GM19452 (cell line): ENCODE results near the gene RARRES2.

Experiments used
- ATAC-seq: cut with Tn5 transposase; IDR thresholded peaks from one replicate; pipeline ENCODE4 v1.9.1; 2021; ENCODE audit not compliant: unreplicated experiment

Gene RARRES2

DNA sequence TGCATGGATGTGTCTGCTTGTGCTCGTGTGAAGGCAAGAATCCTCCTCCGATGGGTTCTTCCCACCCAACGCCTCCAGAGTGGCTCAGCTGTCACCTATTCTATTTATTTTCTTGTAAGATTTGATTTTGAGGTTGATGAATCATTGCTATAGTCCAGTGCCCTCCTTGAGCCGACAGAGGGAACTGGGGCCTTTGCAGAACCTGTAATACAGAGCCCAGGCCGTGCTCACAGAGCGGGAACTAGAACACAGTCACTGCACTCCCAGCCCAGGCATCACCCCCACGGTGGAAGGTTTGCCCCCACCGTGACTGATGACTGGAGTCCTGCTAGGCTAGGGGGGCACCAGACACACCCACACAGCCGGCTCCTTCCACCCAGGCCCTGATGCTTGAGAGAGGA, 2.0 kb downstream of the RARRES2 start:
- ATAC-seq = no peak

DNA sequence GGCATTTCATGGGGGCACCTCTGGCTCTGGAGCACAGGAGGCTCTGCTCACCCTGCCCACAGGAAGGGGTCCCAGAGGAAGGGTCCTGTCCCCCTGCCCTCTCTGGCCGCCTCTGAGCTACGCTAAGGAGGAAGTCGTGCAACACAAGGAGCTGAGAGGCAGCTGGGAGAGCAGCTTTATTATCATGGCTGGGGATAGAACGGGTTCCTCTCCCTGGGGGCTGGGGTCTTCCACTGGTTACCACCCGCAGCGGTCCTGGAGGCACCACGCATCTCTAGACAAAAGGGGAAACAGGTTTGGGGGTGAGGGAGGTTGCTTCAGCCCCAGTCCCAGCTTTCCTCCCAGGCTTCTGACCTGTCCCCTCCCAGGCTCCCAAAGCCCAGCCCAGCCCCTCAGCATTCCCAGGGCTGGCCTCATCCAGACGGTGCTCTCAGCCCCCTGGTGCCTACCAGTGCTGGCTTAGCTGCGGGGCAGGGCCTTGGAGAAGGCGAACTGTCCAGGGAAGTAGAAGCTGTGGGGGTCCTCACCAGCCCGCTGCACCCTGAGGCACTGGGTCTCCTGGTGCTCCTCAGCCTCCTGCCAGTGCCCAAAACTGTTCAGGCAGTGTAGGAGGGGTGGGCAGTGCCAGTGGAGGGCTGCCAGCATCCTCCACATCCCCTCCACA, 3.1 kb downstream of the RARRES2 start:
- no peak for ATAC-seq

DNA sequence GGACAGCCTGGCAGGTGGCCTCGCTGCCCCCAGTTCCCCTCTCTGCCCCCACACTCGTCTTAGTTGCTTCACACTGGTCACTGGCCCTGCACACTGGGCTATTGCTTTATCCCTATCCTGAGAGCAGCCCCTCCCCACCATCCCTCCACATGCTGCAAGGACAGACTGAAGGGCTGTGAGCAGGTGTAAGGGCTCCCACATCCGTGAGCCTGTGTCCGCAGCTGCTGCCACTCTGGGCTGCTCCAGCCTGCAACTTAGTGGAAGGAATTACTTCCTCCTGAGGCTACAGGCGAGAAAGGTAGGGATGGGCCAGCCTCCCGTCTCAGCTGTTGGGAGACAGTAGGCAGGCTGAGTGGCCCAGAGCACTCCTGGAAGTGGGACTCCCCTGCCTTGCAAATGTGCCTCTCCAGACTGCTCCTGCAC, 3.8 kb downstream of the RARRES2 start:
- no peak for ATAC-seq

DNA sequence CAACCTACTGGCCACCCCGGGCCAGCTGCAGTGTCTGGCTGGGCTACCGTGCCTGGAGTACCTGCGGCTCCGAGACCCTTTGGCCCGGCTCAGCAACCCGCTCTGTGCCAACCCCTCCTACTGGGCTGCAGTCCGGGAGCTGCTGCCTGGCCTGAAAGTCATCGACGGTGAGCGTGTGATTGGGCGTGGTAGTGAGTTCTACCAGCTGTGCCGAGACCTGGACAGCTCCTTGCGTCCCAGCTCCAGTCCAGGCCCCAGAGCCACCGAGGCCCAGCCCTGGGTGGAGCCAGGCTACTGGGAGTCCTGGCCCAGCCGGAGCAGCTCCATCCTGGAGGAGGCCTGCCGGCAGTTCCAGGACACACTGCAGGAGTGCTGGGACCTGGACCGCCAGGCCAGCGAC, 4.2 kb downstream of the RARRES2 start:
- no peak for ATAC-seq

DNA sequence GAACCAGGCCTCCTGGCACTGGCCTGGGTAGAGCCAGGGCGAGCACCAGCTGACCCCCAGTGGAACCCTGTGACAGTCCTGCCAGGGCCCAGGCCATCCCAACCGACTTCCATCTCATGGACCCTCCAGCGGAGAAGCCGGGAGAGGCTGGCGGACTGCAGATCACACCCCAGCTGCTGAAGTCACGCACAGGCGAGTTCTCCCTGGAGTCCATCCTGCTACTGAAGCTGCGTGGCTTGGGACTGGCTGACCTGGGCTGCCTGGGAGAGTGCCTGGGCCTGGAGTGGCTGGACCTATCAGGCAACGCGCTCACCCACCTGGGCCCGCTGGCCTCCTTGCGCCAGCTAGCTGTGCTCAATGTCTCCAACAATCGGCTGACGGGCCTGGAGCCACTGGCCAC, 4.7 kb downstream of the RARRES2 start:
- no peak for ATAC-seq

DNA sequence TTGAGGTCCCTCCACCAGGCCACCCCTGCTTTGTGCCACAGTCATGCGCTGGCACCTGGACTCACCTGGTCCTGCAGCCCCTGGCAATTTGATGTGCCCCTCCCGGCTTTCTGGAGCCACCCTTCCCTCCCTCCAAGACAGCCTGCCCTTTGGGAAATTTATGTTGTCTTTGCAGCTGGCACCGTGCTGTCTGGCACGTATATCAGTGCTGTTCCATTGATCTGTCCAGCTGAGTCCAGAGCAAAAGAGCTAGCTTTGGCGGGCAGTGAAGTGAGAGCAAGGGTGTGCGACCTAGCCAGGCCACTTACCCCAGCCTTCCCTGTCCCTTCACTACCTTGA, 5.7 kb downstream of the RARRES2 start:
- no peak for ATAC-seq

DNA sequence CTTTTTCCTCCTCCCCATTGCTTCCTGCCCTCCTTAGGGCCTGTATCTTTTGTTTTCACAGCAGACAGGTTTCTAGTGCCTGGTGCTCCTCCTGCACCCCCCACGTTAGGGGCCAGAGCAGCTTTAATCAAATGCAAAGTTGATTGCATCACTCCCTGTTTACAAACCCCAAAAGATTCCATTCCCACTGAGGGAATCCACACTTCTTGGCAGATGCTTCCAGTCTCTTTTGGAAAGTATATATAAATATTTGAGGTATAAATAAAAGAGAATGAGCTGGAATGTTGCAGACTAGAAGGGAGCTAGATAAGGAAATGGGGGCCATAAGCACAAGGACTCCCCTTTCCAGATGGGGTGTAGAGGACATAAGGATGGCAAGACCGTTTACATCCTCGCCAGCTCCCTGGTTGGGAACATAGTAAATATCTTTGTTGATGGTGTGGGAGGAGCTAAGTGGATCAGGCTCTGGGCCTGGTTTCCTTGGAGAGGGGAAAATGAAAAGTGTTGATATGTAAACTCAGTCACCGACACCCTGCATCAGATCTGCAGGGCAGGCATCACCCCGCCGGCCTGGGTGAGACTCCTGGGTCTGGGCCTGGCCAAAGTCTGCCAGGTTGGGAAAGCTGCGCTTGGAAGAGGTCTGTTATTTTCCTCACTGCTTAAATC, 6.2 kb downstream of the RARRES2 start:
- ATAC-seq = no peak

DNA sequence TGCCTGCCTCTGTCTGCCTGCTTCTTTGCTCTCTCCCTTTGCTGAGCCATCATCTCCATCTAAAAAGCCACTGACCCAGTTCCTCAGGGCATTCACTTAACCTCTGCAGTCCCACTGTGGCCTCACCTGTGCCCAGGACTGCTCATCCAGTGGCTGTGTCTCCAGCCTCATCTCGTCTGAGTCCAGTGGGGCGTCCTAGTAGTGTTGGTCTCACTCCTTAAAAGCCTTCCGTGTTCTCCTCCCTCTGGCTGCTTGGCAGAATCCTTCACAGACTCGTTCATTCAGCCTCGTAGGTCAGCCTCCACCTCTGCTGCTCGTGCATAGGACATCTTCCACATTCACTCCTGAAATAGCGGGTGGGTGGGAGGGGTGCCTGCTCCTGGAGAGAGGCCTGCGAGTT, 7.3 kb downstream of the RARRES2 start:
- no peak for ATAC-seq

DNA sequence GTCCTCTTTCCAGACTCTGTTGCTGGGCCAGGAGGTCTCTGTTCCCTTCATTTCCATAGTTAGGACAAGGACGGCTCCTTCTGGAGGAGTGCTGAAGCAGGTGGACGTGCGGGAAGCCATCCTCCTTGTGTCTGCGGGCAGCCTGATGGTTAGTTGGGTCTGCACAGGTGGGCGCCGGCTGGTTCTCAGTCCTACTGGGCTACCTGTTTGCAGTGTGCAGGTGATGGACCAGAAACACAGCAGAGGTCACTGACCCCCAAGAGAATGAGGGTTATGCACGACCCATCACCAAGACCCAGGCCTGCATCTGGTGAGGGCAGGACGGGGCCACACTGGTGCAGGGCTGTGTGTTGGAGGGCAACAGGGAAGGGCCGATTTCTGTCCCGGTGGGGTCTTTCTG, 7.8 kb downstream of the RARRES2 start:
- no peak for ATAC-seq

DNA sequence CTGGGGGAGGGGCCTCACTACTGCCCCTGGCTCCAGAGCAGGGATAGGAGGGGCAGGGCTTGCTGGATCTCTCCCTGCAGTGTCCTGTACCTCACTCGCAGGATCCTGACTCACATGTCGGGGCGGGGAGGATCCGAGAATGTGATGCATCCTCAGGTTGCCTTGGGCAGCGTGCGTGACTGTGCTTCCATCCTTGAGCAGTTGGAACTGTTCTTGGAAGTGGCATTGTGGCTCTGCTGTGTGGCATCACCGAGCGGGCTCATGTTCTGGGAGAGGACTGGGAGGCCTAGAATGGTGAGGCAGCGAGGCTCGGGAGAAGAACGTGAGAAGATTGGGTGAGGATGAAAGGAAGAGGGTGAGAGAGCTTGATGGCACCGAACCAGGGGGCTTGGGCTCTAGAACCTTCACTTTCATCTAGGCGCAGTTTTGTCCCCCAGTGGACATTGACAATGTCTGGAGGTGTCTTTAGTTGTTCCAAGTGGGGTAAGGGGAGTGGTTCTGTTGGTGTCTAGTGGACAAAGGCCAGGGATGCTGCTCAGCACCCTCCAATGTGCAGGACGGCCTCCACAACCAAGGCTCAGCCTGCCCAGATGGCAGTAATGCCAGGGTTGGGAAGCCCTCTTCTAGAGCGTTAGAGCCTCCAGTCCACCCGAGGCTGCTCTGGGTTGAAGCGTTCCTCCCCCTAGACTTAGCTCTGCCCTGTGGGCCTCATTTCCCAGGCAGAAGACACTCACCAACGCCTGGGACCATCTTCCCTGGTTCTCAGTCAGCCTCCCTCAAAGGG, 8.4 kb downstream of the RARRES2 start:
- no peak for ATAC-seq

DNA sequence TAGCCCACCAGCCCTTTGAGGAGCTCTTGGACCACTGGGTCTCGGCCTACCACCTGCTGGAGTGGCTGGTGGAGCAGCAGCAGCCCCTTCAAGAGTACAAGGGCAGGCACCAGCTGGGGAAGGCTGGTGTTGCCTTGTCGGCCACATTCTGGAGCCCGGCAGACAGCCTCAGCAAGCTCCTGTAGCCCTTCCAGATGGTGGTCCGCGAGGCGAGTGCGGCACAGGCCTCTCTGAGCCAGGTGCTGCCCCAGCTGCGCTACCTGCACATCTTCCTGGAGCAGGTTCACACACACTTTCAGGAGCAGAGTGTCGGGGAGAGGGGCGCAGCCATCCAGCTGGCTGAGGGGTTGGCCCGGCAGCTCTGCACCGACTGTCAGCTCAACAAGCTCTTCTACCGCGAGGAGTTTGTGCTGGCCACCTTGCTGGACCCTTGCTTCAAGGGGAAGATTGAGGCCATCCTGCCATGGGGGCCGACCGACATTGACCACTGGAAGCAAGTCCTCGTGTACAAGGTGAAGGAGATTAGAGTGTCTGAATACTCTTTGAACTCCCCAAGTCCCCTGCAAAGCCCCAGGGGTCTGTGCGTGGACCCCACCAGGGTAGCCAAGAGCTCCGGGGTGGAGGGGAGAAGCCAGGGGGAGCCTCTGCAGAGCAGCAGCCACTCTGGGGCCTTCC, 11.1 kb downstream of the RARRES2 start:
- ATAC-seq = no peak

DNA sequence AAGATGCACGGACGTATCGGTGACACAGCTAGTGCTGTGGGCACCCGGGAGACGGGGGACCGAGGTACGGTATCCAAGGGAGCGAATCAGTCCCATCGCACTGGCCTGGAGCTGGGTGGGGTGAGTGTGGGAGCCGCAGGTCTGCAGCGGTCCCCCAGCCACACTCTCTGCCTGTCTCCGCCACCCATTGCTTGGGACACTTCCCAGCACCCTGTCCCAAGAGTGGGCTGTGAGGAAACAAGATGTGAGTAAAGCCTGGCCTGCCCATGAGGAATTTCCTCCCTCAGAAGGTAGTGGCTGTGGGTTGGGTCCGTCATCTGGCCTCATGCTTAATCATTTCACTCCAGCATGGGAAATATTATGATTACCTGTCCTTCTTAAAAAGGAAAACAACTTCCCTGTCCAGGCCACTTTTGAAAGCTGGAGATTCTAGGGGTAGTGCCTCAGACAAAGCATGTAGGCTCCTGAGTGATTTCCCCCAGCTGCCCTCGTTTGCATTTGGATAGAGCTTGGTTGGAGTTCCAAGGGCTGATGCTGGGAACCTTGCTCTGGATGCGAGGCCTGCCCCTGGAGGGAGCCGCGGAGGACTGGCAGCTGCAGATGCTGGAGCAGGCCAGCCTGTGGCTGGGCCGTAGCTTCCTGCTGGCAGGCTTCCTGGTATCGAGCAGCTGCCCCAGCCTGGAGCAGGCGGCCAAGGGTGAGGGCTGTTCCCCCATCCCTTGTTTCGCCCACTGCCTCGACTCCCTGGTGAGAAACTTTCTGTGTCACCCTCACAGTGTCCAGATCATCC, 11.9 kb downstream of the RARRES2 start:
- no peak for ATAC-seq

DNA sequence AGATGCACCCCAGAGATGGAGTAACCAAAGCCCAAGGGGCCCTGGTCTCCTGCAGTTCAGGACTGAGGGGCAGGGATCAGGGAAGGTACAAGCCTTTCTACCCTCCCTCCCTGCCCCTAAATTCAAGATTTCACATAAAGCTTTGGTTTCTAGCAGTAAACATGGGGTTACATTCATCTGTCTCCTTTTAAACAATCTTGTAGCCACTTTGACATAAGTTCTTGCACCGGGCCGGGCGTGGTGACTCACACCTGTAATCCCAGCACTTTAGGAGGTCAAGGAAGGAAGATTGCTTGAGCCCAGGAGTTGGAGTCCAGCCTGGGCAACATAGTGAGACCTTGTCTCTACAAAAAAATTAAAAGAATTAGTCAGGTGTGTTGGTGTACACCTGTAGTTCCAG, 14.1 kb downstream of the RARRES2 start:
- no peak for ATAC-seq

DNA sequence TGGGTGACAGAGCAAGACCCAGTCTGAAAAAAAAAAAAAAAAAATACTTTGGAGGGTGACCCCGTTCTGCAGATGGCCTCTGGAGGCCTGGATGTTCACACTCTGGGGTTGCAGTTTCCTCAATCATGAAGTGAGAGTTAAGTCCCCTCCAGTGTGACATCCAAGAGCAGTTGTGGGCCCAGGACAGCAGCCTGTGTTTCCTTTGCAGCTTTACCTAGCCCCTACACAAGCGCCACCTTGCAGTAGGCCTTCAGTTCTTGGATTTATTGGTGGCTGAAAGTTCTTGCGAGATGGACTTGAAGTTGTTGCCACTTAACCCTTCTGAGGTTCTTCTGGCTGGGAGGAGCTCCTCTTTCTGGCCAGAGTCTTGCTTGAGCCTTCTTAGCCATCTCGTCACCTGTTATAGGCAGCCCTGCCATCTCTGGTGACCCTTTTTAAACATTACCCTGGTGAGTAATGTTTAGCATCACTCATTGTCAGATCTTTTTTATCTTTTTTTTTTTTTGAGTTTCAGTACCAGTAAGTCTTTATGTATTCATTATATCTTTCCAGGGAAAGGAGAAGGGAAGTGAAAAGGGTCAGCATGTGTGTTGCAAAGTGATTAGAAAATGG, 14.7 kb downstream of the RARRES2 start:
- ATAC-seq = no peak

DNA sequence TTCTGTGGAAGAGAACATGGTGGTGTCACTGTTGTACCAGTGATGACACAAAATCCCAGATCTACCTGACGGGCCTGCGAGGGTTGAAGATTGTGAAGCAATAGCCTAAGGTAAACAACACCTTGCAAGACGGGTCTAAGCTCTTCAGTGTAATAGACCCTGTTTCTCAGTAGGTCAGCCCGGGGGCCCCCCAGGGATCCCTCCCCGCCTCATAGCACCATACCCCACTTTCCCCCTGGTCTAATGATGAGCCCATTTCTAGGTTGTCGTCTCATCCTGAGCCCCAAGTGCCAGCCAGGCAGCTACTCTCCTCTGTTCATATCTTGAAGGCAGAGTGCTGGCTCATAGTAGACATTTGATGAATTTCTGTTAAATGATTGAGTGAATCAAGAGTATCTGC, 15.5 kb downstream of the RARRES2 start:
- ATAC-seq = no peak

DNA sequence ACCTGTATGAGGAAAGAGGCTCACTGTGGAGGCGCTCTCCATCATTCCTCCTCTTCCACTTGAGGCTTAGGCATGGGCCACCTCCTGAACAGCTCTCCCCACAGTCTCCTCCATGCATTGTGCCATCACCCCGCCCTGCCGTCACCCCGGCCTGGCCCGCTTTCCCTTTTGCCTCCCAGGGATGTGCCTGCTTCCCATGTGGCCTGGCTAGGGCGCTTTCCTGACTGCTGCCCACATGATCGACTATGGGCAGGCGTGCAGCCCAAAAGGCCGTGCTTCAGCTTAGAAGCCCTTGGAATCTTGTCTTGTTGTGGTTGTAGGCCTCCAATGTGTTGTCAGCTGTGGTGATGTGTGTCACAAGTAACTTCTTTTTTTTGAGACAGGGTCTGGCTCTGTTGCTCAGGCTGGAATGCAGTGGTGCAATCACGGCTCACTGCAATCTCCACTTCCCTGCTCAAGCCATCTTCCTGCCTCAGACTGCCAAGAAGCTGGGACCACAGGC, 16.3 kb downstream of the RARRES2 start:
- no peak for ATAC-seq

DNA sequence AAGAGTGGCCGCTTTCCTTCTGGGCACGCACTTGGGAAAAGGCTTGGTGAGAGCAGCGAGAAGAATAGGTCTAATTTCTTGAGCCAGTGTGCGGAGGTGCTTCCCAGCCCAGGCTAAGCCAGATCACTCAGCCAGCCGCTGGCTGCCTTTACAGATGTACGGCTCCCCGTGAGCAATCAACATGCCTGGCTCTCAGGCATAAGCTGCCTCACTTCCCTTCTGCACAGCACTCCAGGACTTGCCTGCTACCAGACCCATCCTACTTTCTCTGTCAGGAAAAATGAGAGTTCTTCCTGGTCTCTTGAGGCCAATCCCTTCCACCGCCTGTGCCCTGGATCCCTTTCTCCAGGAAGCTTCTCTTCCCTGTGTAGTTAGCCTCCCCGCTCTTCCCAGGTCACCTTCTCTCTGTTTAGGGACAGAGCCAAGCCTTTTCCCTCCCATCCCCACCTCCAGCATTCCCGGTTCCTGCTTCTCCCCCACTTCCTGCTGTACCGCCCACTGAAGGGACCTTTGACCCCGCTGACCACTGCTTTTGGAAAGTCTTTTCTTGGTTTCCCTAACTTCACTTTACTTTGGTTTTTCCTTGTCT, 17.0 kb downstream of the RARRES2 start:
- ATAC-seq = no peak

DNA sequence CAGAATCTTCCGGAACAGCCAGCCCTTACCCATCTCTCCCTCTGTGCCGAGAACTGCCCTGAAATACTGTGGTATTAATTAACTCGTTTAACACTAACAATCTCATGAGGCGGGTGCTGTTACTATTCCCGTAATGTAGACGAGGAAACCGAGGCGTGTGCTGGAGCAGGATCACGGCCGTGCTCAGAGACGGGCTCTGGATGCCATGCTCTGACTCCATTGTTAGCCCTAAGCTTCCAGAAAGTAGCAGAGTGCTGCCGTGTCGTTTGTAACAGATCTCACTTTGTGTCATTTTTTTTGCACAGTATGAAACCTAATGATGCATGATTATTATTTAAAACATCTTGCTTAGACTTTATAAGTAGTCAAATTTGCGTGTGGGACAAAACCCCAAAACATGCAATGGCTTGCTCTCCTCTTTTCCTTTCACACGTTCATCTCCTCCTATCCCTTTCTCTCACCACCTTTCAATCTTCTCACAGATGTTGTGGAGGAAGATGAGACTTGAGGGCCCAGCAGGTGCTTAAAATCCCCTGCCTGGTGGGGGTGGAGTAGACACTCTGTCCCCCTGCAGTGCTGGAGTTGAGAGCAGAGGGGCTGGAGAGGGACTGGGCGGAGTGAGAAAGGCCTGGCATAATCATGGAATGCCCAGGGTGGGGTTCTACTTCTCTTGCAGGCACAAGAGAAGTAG, 17.6 kb downstream of the RARRES2 start:
- ATAC-seq = peak; percentile 20
